DOHH2 (cell line): Measurements from ENCODE around the gene PDXK.

Experiments used
- H3F3A ChIP-seq: fragments of 200-600 bp; sonication (generic), shearing (Covaris generic); 2 replicates; pipeline ENCODE4 v1.6.0; 2016; ENCODE audit warnings: antibody characterized with exemption, mild to moderate bottlenecking; ENCODE audit not compliant: control insufficient read depth, insufficient read depth
- H3K27ac ChIP-seq: fragments of 200-600 bp; sonication (generic); 2 replicates; pipeline ENCODE4 v1.5.1; 2014; ENCODE audit warnings: low read depth, mild to moderate bottlenecking, low read length, moderate library complexity
- H3K27me3 ChIP-seq: fragments of 200-600 bp; sonication (generic); 2 replicates; pipeline ENCODE4 v1.6.1; 2014; ENCODE audit warnings: mild to moderate bottlenecking, low read length, mixed read lengths; ENCODE audit not compliant: control insufficient read depth
- H3K36me3 ChIP-seq: fragments of 200-600 bp; sonication (generic); 2 replicates; pipeline ENCODE4 v1.6.1; 2014; ENCODE audit warnings: mild to moderate bottlenecking, low read length, moderate library complexity, mixed read lengths; ENCODE audit not compliant: control insufficient read depth
- H3K4me1 ChIP-seq: fragments of 200-600 bp; sonication (generic); 2 replicates; pipeline ENCODE4 v1.6.1; 2014; ENCODE audit warnings: mild to moderate bottlenecking, low read length, mixed read lengths; ENCODE audit not compliant: control insufficient read depth
- H3K4me2 ChIP-seq: fragments of 200-600 bp; sonication (generic); 2 replicates; pipeline ENCODE4 v1.6.0; 2014; ENCODE audit warnings: mild to moderate bottlenecking, low read length, moderate library complexity
- H3K4me3 ChIP-seq: fragments of 200-600 bp; sonication (generic); 2 replicates; pipeline ENCODE4 v1.5.1; 2014; ENCODE audit warnings: mild to moderate bottlenecking, low read length, mixed read lengths
- H3K79me2 ChIP-seq: fragments of 200-600 bp; sonication (generic); 2 replicates; pipeline ENCODE4 v1.6.1; 2014; ENCODE audit warnings: mild to moderate bottlenecking, low read length, mixed read lengths; ENCODE audit not compliant: control insufficient read depth
- H3K9me2 ChIP-seq: fragments of 200-600 bp; sonication (generic); replicated peaks from 2 replicates; pipeline ENCODE4 v1.6.1; 2014; ENCODE audit warnings: mild to moderate bottlenecking, low read length, mixed read lengths; ENCODE audit not compliant: control insufficient read depth
- H3K9me3 ChIP-seq: fragments of 200-600 bp; sonication (generic); 2 replicates; pipeline ENCODE4 v1.6.1; 2014; ENCODE audit warnings: antibody characterized with exemption, low read length, mixed read lengths; ENCODE audit not compliant: control insufficient read depth, insufficient read depth
- H4K20me1 ChIP-seq: fragments of 200-600 bp; sonication (generic); 2 replicates; pipeline ENCODE4 v1.6.0; 2014; ENCODE audit warnings: low read depth, mild to moderate bottlenecking, antibody characterized with exemption, low read length, moderate library complexity; ENCODE audit not compliant: control insufficient read depth, insufficient read depth
- CTCF ChIP-seq: fragments of 200-600 bp; sonication (generic); IDR thresholded peaks from one replicate; pipeline ENCODE4 v1.5.1; 2014; ENCODE audit warnings: antibody characterized with exemption, mild to moderate bottlenecking, low read depth, low read length; ENCODE audit not compliant: poor library complexity, severe bottlenecking
- EZH2phosphoT487 ChIP-seq: fragments of 200-600 bp; sonication (generic); IDR thresholded peaks from 2 replicates; pipeline ENCODE4 v1.6.1; 2017; ENCODE audit warnings: borderline replicate concordance, mild to moderate bottlenecking, antibody characterized with exemption, low read length, moderate library complexity, mixed read lengths

Gene PDXK

GRCh38 chr21:43809853-43810504, 91.0 kb downstream of the PDXK start:
- H3K27me3 ChIP-seq = no peaks in the 10 kb centered on the region
- H3K27ac ChIP-seq = peak overlapping the region; percentile 73
- H3K9me2 ChIP-seq = no peaks in the 10 kb centered on the region
- H3F3A ChIP-seq = peaks cover 19% of the 10 kb centered on the region
- no peaks in the 10 kb centered on the region for H3K9me3 ChIP-seq
- peaks cover 40% of the 10 kb centered on the region for H3K79me2 ChIP-seq
- peaks cover 26% of the 10 kb centered on the region for H3K36me3 ChIP-seq
- peaks cover 9% of the 10 kb centered on the region; the same call in 1 of the 2 replicates for H4K20me1 ChIP-seq
- H3K4me2 ChIP-seq = peak overlapping the region; percentile 92
- TF ChIP-seq CTCF = no peak
- no peak for TF ChIP-seq EZH2phosphoT487
- peak overlapping the region; percentile 73 for H3K4me3 ChIP-seq
- peaks cover 63% of the 10 kb centered on the region for H3K4me1 ChIP-seq

GRCh38 chr21:43810505-43811261, 91.8 kb downstream of the PDXK start:
- Histone ChIP-seq H3K4me2 (peak overlapping the region; percentile 92), H3K79me2 (peaks cover 40% of the 10 kb centered on the region), H3K4me3 (peak overlapping the region; percentile 73), H3K27me3 (no peaks in the 10 kb centered on the region), H3K9me3 (no peaks in the 10 kb centered on the region), H4K20me1 (peaks cover 9% of the 10 kb centered on the region; the same call in 1 of the 2 replicates), H3F3A (peaks cover 15% of the 10 kb centered on the region), H3K36me3 (peaks cover 22% of the 10 kb centered on the region), H3K27ac (peak overlapping the region; percentile 73), H3K4me1 (peaks cover 56% of the 10 kb centered on the region), H3K9me2 (no peaks in the 10 kb centered on the region)
- TF ChIP-seq EZH2phosphoT487 (no peak), CTCF (peak; percentile 94)

GRCh38 chr21:43811262-43812105, 92.6 kb downstream of the PDXK start:
- no peak for TF ChIP-seq CTCF
- TF ChIP-seq EZH2phosphoT487 = no peak
- Histone ChIP-seq H3K79me2 (peaks cover 35% of the 10 kb centered on the region), H3F3A (0 out of 2 replicates have a peak, but pooled peaks cover 8% of the 10 kb centered on the region), H3K27ac (no peak overlapping the region), H3K36me3 (peaks cover 14% of the 10 kb centered on the region), H3K4me3 (no peak overlapping the region), H3K27me3 (no peaks in the 10 kb centered on the region), H3K4me1 (peaks cover 49% of the 10 kb centered on the region), H4K20me1 (peaks cover 9% of the 10 kb centered on the region; the same call in 1 of the 2 replicates), H3K4me2 (peak overlapping the region; percentile 92), H3K9me2 (no peaks in the 10 kb centered on the region), H3K9me3 (no peaks in the 10 kb centered on the region)
